H1 (cell line): ENCODE data around the gene ACACA. TPM values are rescaled to one million over a fixed set of nuclear protein-coding genes. Genes with fewer than 3 reads are reported as not detected.

Source experiments
- CHD7 ChIP-seq: fragments of 300-600 bp; sonication (generic); IDR thresholded peaks from 2 replicates; pipeline ENCODE4 v1.7.1; 2012; ENCODE audit warnings: low read length, moderate library complexity, mild to moderate bottlenecking, inconsistent platforms; ENCODE audit not compliant: insufficient replicate concordance
- CTCF ChIP-seq, 3 experiments: IDR thresholded peaks; 1 replicate in 2 of 3; 2 replicates in 1 of 3; pipeline versions ENCODE4 v1.5.1 to v1.6.1; 2011; ENCODE audit warnings: low read length in 3 of 3, mild to moderate bottlenecking in 3 of 3, inconsistent platforms in 2 of 3, low read depth in 1 of 3, moderate library complexity in 1 of 3; ENCODE audit not compliant: insufficient read depth in 1 of 3; ENCODE audit errors: control extremely low read depth in 1 of 3
- GABPA ChIP-seq: IDR thresholded peaks from 2 replicates; pipeline ENCODE4 v1.6.1; 2011; ENCODE audit warnings: mild to moderate bottlenecking, low read length, moderate library complexity, borderline replicate concordance; ENCODE audit not compliant: insufficient read depth
- PHF8 ChIP-seq: fragments of 200-600 bp; sonication (generic); conservative IDR thresholded peaks from 2 replicates; pipeline ENCODE4 v1.7.1; 2012; ENCODE audit warnings: low read depth, mild to moderate bottlenecking, inconsistent platforms, low read length, moderate library complexity
- RNF2 ChIP-seq: fragments of 200-900, 300-1000 bp; sonication (generic); IDR thresholded peaks from 2 replicates; pipeline ENCODE4 v1.7.1; 2016; ENCODE audit warnings: borderline replicate concordance, low read depth, mild to moderate bottlenecking, antibody characterized with exemption, low read length; ENCODE audit not compliant: poor library complexity, severe bottlenecking; ENCODE audit errors: missing control alignments
- SIRT6 ChIP-seq: IDR thresholded peaks from one replicate; pipeline ENCODE4 v1.7.1; 2012; ENCODE audit warnings: low read length, inconsistent platforms
- SUZ12 ChIP-seq: fragments of 200-600 bp; sonication (generic); IDR thresholded peaks from 2 replicates; pipeline ENCODE4 v1.6.1; 2012; ENCODE audit warnings: mild to moderate bottlenecking, inconsistent platforms, low read length, moderate library complexity, mixed read lengths
- polyA plus RNA-seq, 7 experiments: library from polyadenylated mRNA; depleted of rRNA in 3 of 7; stranded (reverse) in 5 of 7; unstranded in 2 of 7; fragments of >200 nt in 5 of 7; fragments of 200-250 nt in 2 of 7; gene quantifications; 1 replicate in 5 of 7; 2 replicates in 1 of 7; 4 replicates in 1 of 7; pipeline versions ENCODE4 v1.2.1 to v1.2.3, GENCODE V29; 2011 to 2013; ENCODE audit warnings: missing spikeins in 2 of 7, mixed read lengths in 2 of 7
- total RNA-seq: library from RNA; stranded (reverse); fragmentation: NEBNext Ultra II Directional; extraction: Animal tissue kit (Norgen Biotek cat#: 25700); gene quantifications from 2 replicates; pipeline ENCODE4 v1.2.1, GENCODE V29; 2021

Gene ACACA
- total and polyA plus RNA-seq, 2 of the 8 experiments (the other 6 are each of a cell fraction or from before 2014, with no cell fraction given) = 74.0 to 160 TPM

GRCh38 chr17:37188157-37188556 is 218.5 kb downstream of the ACACA start (continued):
- TF ChIP-seq CHD7 (no peak), PHF8 (no peak), GABPA (no peak), RNF2 (no peak), SUZ12 (no peak), SIRT6 (no peak), CTCF (IDR thresholded peaks at IDR 0.05; ENCODE audit: control extremely low read depth in 1 of 3, insufficient read depth in 1 of 3, low read depth in 1 of 3, low read length in 3 of 3) (no peak)
